OCI-LY7 (cell line): ENCODE measurements around the gene GSTA1. TPM values are rescaled to one million over a fixed set of nuclear protein-coding genes. Genes with fewer than 3 reads are reported as not detected.

Source experiments
- BruUV-seq: library from RNA; stranded (reverse); fragments of 400-500 nt; replicated peaks from 2 replicates; lab custom pipeline; 2021; lab: Mats Ljungman, UMichigan
- CTCF ChIA-PET: fragments of 300-600 bp; sonication (Branson Sonifier 250); formaldehyde crosslinking; loops from one replicate; lab custom pipeline; 2022; ENCODE audit warnings: antibody characterized with exemption; ENCODE audit not compliant: unreplicated experiment; lab: Charles Lee
- POLR2A ChIA-PET: fragments of 300-600 bp; sonication (Branson Sonifier 250); formaldehyde crosslinking; loops from one replicate; lab custom pipeline; 2022; ENCODE audit warnings: antibody characterized with exemption; lab: Charles Lee
- DNase-seq: peaks from one replicate; pipeline ENCODE4 v3.0.0-alpha.2; 2015; ENCODE audit warnings: low spot score
- H2AFZ ChIP-seq: fragments of 200-600 bp; sonication (generic), shearing (Covaris generic); 2 replicates; pipeline ENCODE4 v1.6.1; 2014; ENCODE audit warnings: mild to moderate bottlenecking, antibody characterized with exemption, low read length, moderate library complexity
- H3K27ac ChIP-seq: fragments of 200-600 bp; sonication (generic); 2 replicates; pipeline ENCODE4 v1.5.1; 2014; ENCODE audit warnings: mixed run types, low read depth, mild to moderate bottlenecking, moderate library complexity, low read length, inconsistent platforms; ENCODE audit not compliant: poor library complexity, severe bottlenecking
- H3K36me3 ChIP-seq: fragments of 200-600 bp; sonication (generic); 2 replicates; pipeline ENCODE4 v1.6.1; 2014; ENCODE audit warnings: mild to moderate bottlenecking, antibody characterized with exemption, low read length, moderate library complexity, mixed read lengths; ENCODE audit not compliant: insufficient read depth
- H3K4me1 ChIP-seq: fragments of 200-600 bp; sonication (generic); 2 replicates; pipeline ENCODE4 v1.5.1; 2014; ENCODE audit warnings: mild to moderate bottlenecking, low read length; ENCODE audit not compliant: insufficient read depth, poor library complexity, severe bottlenecking
- H3K4me2 ChIP-seq: fragments of 200-600 bp; sonication (generic); 2 replicates; pipeline ENCODE4 v1.6.1; 2014; ENCODE audit warnings: mild to moderate bottlenecking, low read length
- H3K4me3 ChIP-seq: fragments of 200-600 bp; sonication (generic); 2 replicates; pipeline ENCODE4 v1.5.1; 2014; ENCODE audit warnings: mild to moderate bottlenecking, low read depth, low read length; ENCODE audit not compliant: poor library complexity, severe bottlenecking
- H3K79me2 ChIP-seq: fragments of 200-600 bp; sonication (generic); 2 replicates; pipeline ENCODE4 v1.6.1; 2016; ENCODE audit warnings: low read depth, mild to moderate bottlenecking, low read length, moderate library complexity, mixed read lengths; ENCODE audit not compliant: insufficient read depth
- H3K9me2 ChIP-seq: fragments of 200-600 bp; sonication (generic); 2 replicates; pipeline ENCODE4 v1.6.1; 2016; ENCODE audit warnings: mild to moderate bottlenecking, low read length, mixed read lengths; ENCODE audit not compliant: insufficient read depth
- H3K9me3 ChIP-seq: fragments of 200-600 bp; sonication (generic); 2 replicates; pipeline ENCODE4 v1.6.1; 2014; ENCODE audit warnings: mild to moderate bottlenecking, mixed run types, low read length, mixed read lengths
- H4K20me1 ChIP-seq: fragments of 200-600 bp; sonication (generic); 2 replicates; pipeline ENCODE4 v1.6.1; 2014; ENCODE audit warnings: mild to moderate bottlenecking, antibody characterized with exemption, low read length, moderate library complexity, mixed read lengths; ENCODE audit not compliant: insufficient read depth
- EZH2phosphoT487 ChIP-seq: fragments of 200-600 bp; sonication (generic); IDR thresholded peaks from 2 replicates; pipeline ENCODE4 v1.6.1; 2018; ENCODE audit warnings: low read depth, borderline replicate concordance, mild to moderate bottlenecking, mixed run types, antibody characterized with exemption, low read length, moderate library complexity, mixed read lengths
- intact Hi-C: fragments of 100-400 bp; cut with micrococcal nuclease; formaldehyde crosslinking; loops from one replicate; pipeline ENCODE4 v1.10.0; 2022; ENCODE audit not compliant: unreplicated experiment
- total RNA-seq, 2 experiments: library from RNA; depleted of rRNA in 1 of 2; stranded (reverse); fragments of >200 nt in 1 of 2; shearing (Covaris generic) in 1 of 2; gene quantifications; 2 replicates each; pipeline ENCODE4 v1.2.3, GENCODE V29; 2014 to 2022
- TF ChIP-seq, protein P1 (sequence below): fragments of 200-600 bp; sonication (generic); conservative IDR thresholded peaks from 2 replicates; pipeline ENCODE4 v1.5.1; 2014; ENCODE audit warnings: mild to moderate bottlenecking, antibody characterized with exemption, low read length, moderate library complexity, mixed read lengths

Gene GSTA1
- total RNA-seq, 2 experiments from 2014 or later, result not detected

DNA sequence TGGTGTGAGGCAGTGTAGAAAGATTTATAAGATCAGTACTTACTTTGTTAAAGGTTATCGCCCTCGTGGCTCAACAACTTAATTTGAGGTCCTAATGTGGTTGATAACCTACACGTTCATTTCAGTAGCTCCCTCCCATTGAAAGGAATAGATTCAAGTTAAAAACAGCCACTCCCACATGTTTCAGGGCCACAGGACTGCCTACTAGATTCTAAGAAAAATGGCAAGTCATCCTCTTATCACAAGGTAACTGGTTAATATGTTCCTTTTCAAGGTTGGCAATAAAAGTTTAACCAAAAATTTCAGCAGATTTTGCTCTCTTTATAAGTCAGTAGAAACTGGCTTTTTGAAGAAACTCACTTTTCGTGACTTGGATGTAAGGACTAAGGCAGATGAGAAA is 57.4 kb downstream of the GSTA1 start:
- Histone ChIP-seq H3K79me2 (no peaks in the 10 kb centered on the region), H3K27ac (no peak overlapping the region), H2AFZ (no peak overlapping the region), H3K4me3 (no peak overlapping the region), H3K4me2 (no peak overlapping the region), H3K9me2 (no peaks in the 10 kb centered on the region), H3K36me3 (no peaks in the 10 kb centered on the region), H3K4me1 (no peaks in the 10 kb centered on the region), H3K9me3 (no peaks in the 10 kb centered on the region), H4K20me1 (no peaks in the 10 kb centered on the region)
- DNase-seq, result no peak
- BruUV-seq, result no TSS peak
- TF ChIP-seq EZH2phosphoT487, result no peak
- TF ChIP-seq, protein P1, sequence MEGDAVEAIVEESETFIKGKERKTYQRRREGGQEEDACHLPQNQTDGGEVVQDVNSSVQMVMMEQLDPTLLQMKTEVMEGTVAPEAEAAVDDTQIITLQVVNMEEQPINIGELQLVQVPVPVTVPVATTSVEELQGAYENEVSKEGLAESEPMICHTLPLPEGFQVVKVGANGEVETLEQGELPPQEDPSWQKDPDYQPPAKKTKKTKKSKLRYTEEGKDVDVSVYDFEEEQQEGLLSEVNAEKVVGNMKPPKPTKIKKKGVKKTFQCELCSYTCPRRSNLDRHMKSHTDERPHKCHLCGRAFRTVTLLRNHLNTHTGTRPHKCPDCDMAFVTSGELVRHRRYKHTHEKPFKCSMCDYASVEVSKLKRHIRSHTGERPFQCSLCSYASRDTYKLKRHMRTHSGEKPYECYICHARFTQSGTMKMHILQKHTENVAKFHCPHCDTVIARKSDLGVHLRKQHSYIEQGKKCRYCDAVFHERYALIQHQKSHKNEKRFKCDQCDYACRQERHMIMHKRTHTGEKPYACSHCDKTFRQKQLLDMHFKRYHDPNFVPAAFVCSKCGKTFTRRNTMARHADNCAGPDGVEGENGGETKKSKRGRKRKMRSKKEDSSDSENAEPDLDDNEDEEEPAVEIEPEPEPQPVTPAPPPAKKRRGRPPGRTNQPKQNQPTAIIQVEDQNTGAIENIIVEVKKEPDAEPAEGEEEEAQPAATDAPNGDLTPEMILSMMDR, result no peak
- intact Hi-C loops, result no loop called here
- ChIA-PET POLR2A (interaction anchor here (0.6 kb wide), 1 partner anchor 90 kb away, joined by 4 read pairs; no protein-coding TSS in a partner anchor), CTCF (no interaction called here)

DNA sequence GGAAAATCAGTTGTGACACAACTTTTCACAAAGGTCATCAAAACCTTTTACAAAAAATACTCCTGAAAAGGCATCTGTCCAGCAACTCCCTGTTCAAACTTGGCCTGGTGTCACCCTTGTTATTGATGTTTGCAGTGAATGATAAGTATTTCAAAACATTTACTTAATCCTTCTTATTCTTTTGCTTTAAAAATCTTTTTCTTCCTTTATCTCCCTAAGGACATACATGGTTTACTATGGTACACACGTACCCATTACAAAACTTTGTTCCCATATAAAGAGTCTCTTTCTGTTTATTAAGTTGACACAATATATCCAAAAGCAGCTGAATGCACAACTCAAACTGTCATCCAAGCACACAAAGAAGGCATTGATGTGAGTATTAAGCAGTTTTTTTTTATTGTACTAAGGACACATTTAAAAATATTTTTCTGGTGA is 57.8 kb downstream of the GSTA1 start:
- no peak overlapping the region for H3K4me3 ChIP-seq
- no peak for DNase-seq
- intact Hi-C loops, result no loop called here
- H2AFZ ChIP-seq, result no peak overlapping the region
- no peaks in the 10 kb centered on the region for H4K20me1 ChIP-seq
- no peaks in the 10 kb centered on the region for H3K4me1 ChIP-seq
- no peak overlapping the region for H3K4me2 ChIP-seq
- H3K9me3 ChIP-seq, result no peaks in the 10 kb centered on the region
- ChIA-PET POLR2A (interaction anchor here (0.6 kb wide), 1 partner anchor 91 kb away, joined by 4 read pairs; no protein-coding TSS in a partner anchor), CTCF (no interaction called here)
- no peaks in the 10 kb centered on the region for H3K79me2 ChIP-seq
- TF ChIP-seq, protein P1, result no peak
- BruUV-seq, result no TSS peak
- no peaks in the 10 kb centered on the region for H3K36me3 ChIP-seq
- H3K9me2 ChIP-seq, result no peaks in the 10 kb centered on the region
- no peak overlapping the region for H3K27ac ChIP-seq

DNA sequence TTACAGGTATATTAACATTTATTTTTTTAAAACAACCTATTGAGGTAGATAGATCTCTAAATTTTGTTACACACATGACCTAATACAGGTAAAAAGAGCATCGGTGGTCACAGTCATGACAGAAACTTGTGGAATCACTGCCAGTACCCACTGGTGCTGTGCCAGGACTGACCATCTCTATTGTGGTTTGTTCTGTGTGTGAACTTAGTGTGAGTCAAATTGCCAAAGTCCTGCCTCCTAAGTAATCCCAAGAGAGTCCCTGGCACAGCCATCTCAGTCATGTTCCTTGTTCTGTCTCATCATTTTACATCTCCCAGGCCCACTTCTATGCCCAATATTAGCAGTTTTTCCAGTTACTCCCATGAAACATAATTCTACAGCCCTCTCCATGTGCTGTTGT is 61.7 kb downstream of the GSTA1 start:
- Histone ChIP-seq H3K4me3 (no peak overlapping the region), H3K9me3 (no peaks in the 10 kb centered on the region), H3K27ac (no peak overlapping the region), H3K79me2 (no peaks in the 10 kb centered on the region), H3K9me2 (no peaks in the 10 kb centered on the region), H3K4me2 (no peak overlapping the region), H4K20me1 (no peaks in the 10 kb centered on the region), H3K4me1 (no peaks in the 10 kb centered on the region), H3K36me3 (no peaks in the 10 kb centered on the region), H2AFZ (no peak overlapping the region)
- TF ChIP-seq, protein P1, result no peak
- TF ChIP-seq EZH2phosphoT487, result no peak
- intact Hi-C loops, result no loop called here
- ChIA-PET POLR2A (no interaction called here), CTCF (no interaction called here)
- BruUV-seq, result no TSS peak
- DNase-seq, result no peak

Other genes with a start within 250 kb of the GSTA1 start
- gene TRAM2, start 226.8 kb downstream of the GSTA1 start, total RNA-seq (2014; rRNA removed; shearing (Covaris generic)), result 16.3 and 19.3 TPM in 2 replicates
- 34.9 and 38.2 TPM in 2 replicates for gene TRAM2, start 226.8 kb downstream of the GSTA1 start, total RNA-seq (2022)
- gene TMEM14A, start 132.7 kb downstream of the GSTA1 start, total RNA-seq (2014; rRNA removed; shearing (Covaris generic)), result 14.6 and 17.8 TPM in 2 replicates
- gene TMEM14A, start 132.7 kb downstream of the GSTA1 start, total RNA-seq (2022), result 27.2 and 32.7 TPM in 2 replicates
- gene GSTA2, start 40.3 kb downstream of the GSTA1 start, total RNA-seq (2014; rRNA removed; shearing (Covaris generic)), result not detected in 2 replicates
- gene GSTA2, start 40.3 kb downstream of the GSTA1 start, total RNA-seq (2022), result not detected in 2 replicates
- gene GSTA5, start 37.0 kb upstream of the GSTA1 start, total RNA-seq (2014; rRNA removed; shearing (Covaris generic)), result not detected in 2 replicates
- gene GSTA5, start 37.0 kb upstream of the GSTA1 start, total RNA-seq (2022), result not detected in 2 replicates
- gene GSTA3, start 105.9 kb upstream of the GSTA1 start, total RNA-seq (2014; rRNA removed; shearing (Covaris generic)), result not detected in 2 replicates
- not detected in 2 replicates for gene GSTA3, start 105.9 kb upstream of the GSTA1 start, total RNA-seq (2022)
- 0.36 and 0.63 TPM in 2 replicates for gene GSTA4, start 191.5 kb upstream of the GSTA1 start, total RNA-seq (2014; rRNA removed; shearing (Covaris generic))
- gene GSTA4, start 191.5 kb upstream of the GSTA1 start, total RNA-seq (2022), result 1.0 and 1.1 TPM in 2 replicates